GM21737 (cell line): ENCODE results near the gene TBC1D21.

Experiments
- ATAC-seq: cut with Tn5 transposase; IDR thresholded peaks from one replicate; pipeline ENCODE4 v1.9.1; 2021; ENCODE audit warnings: mild to moderate bottlenecking, moderate library complexity; ENCODE audit not compliant: unreplicated experiment

Gene TBC1D21

DNA sequence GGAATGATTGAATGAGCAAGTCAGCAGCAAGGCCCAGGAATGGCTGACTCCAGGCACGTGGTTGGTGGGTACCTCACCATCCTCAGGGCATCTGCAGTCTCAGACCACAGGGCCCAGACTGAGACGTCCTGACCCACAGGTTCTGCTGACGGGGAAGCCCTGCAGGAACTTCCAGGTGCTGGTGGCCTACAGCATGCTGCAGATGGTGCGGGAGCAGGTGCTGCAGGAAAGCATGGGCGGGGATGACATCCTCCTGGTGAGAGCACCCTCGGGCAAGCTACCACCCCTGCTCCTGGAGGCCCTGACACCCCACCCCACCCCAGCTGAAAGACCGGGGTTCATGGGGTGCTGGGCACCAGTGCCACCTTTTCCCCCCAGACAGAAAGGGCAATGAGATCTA, 14.1 kb downstream of the TBC1D21 start:
- no peak for ATAC-seq

DNA sequence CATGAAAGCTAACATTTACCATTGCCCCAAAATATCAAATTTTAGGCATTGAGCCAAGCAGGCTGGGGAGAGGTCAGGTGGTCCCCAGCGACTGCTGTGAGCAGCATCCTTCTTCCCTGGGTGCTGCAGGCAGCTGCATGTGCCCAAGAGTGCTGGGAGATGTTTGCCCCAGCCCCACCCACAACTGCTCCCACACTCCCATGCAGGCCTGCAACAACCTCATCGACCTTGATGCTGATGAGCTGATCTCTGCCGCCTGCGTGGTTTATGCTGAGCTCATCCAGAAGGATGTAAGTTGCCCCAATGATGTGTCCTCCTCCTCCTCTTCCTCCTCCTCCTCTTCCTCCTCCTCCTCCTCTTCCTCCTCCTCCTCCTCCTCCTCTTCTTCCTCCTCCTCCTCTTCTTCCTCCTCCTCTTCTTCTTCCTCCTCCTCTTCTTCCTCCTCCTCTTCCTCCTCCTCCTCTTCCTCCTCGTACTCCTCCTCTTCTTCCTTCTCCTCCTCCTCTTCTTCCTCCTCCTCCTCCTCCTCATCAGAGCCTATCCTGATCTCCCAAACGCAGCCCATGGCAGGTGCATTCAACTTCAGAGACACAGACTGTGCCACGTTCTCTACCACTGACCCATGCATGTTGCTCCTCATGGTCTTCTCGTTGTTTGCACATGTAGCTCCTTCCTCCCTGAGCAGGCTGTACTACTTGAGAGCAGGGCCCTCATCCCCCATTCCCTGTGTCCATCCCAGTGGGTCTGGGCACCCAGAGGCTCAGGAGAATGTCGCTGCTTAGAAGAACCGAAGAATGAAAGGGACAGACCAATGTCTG, 15.1 kb downstream of the TBC1D21 start:
- no peak for ATAC-seq

DNA sequence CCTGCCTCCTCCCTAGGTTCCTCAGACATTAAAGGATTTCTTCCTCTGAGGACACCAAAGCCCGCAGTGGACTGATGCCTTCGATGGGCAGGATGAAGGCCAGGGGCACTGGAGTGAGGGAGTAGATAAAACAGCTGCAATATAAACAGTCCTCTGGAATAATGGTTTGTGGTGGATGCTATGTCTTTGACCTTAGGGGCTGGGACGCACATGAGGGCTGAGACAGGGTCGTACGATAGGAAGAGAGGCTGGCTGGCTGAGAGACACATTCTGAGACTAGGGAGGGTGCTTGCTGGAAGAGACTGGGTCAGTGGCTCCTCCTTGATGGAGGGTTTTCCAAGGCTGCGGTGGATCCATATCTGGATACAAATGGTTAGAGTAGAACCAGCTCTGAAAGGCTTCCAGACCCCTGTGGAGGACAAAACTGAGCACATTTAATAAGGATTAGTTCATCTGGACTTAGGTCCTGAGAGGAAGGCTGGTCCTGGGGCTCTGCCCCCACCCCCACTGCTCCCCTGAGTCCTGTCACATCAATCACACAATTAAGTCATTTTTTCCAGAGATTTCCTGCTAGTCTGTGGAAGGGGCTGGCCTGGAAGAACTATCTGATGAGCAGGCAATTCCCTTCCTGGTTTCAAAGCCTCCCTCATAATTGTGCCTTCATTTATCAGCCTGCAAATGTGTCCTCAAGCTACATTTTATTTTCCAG, 15.8 kb downstream of the TBC1D21 start:
- ATAC-seq: no peak

DNA sequence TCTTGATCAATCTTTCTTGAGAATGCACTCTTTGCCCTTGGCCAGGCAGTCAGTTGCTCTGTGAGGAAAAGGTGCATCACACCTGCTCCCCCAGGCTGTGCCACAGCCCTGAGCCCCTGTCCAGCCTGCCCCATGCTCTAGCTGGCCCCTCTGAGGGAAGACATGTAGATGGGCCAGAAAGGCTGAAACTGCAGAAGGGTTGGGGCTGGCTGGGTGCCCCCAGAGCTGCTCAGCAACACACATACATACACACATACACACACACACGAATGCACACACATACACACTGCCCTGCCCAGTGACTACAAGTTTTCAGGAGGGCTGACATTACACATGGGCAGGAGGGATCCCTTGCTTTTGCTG, 16.4 kb downstream of the TBC1D21 start:
- ATAC-seq: no peak

- ATAC-seq: no peak
Observed at GRCh38 chr15:73891328-73892315, 18.3 kb downstream of the TBC1D21 start.

GRCh38 chr15:73892446-73893226, 19.3 kb downstream of the TBC1D21 start:
- ATAC-seq: no peak

- ATAC-seq: no peak
Observed at GRCh38 chr15:73894133-73894814, 20.9 kb downstream of the TBC1D21 start.

- ATAC-seq: no peak
Observed at GRCh38 chr15:73897441-73898261, 24.3 kb downstream of the TBC1D21 start.

DNA sequence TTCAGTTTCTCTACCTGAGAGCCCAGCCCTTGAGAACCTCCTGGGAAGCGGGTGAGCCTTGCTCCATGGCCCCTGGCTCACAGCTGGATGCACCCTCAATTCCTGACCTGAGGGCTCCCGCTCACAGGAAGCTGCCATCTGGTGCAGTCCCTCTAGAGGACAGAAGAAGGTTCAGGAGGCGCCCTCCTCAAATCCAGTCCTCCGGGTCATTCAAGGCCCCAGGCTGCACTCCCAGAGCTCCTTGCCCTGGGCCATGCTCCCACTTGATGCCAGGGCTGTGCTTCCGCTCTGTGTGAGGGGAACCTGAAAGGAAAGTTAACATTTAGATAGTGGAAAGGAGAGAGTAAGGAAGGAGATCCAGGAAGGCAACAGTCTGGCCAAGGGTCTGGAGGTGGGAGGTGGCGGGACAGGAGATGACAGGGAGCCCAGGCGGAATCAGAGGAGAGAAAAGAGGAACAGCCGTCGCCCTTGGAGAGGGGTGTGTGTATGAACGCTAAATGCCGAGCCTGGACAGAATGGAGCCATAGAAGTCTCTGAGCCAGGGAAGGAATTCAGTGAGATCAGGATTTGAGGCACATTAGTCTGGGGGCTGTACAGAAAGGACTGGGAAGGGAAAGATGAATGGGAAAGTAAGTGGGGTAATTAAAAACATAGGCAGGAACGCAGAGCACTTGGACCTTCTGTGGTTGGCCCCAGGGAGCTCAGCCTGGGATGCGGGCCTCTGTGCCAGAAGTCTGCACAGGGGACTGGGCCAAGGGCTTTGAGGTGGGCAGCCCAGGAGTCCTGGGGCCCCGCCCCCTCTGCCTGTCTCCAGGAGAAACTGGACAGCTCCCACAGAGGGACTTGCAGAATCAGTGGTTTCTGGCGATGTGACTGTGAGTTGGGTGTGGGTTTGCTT, 26.1 kb downstream of the TBC1D21 start:
- no peak for ATAC-seq

GRCh38 chr15:73900095-73900712, 26.8 kb downstream of the TBC1D21 start:
- ATAC-seq: no peak

DNA sequence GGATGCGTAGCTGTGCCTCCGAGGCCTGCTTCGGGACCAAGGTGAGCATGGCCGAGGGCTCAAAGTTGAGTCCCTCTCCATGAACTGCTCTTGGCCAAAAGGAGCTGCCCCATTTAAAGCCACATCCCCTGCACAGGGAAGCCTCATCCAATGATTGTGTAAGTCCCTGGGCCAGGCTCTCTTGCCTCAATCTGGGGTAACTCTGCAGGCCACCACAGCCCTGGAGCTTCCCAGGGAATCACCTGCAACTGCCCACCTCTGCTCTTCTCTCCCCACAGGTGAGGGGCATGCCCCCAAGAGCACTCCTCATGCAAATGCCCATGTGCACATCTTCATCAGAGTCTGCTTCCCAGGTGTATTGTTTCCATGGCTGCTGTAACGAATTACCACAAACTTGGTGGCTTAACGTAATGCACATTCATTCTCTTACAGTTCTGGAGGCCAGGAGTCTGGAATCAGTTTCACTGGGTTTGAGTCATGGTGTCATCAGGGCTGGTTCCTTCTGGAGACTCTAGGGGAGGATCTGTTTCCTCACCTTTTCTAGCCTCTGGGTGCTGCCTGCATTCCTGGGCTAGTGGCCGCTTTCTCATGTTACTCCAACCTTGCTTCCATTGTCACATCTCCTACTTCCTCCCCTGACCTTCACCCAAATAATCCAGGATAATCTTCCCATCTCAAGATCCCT, 27.9 kb downstream of the TBC1D21 start:
- no peak for ATAC-seq

DNA sequence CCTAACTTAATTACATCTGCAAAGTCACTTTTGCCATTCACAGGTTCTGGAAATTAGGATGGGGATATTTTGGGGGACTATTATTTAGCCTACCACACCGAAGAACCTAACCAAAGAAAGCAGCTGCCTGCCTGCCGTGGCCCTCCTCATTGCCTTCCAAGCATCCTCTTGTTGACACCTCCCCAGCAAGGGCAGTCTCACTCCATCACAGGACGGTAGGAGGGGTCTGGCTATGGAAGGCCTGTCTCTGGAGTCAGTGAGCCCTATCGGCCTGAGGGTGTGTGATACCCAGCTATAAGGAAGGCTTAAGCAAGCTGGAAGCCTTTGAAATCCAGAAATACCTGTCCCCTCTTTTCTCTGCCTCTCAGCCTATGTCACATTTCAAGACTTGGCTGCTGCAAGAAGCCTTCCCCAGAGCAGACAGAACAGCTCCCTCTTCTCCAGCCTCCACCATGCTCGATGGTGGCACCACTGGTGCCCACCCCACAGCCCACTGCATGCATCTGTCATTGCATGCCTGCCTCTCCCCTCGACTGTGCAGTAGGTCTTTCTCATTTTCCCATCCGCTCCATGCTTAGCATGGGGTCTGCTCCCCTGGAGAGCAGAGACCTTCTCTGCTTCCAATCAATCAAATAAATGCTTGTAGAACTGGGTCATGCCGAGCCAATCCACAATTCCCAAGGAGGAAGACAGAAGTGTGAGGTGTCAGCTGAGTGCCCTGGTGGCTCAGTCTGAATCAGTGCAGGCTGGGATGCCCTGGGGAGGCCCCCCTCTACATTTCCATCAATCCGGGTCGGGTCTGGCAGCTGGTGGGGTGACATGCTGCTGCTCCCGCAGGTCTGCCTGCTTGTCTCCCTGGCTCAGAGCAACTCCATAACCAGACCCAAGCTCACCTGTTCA, 29.0 kb downstream of the TBC1D21 start:
- no peak for ATAC-seq

DNA sequence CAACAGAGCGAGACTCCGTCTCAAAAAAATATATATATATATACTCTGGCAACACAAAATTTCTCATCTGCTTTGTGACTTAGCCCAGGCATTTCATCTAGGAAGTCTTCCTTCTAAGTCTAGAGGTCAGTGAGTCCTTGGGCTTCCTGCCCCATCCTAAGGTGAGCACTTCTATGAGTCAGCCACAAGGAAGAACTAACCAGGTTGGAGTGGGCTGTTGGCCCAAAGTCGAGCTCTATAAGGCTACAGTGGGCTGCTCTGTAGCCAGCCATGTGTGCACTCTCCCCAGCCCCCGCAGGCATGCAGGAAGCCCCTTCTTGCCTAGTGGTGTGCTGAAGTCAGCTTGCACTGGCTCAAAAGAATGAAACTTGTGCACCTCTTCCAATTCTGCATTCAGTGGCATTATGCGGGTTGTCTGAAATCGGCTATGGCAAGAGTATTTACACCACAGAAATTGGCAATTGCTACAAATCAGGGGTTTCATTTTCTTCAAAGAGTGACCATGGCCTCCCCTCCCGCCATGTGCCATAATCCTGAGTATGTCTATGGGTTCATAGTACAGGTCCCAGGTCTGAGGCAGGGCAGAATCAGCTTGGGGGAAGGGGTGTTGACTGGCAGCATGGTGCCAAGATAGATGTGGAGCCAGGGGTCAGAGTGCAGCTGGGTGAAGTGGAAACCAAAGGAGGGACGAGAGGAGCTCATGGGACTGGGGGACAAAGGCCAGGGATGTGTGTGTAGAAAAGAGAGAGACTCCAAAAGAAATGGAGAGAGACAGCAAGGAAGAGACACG, 30.9 kb downstream of the TBC1D21 start:
- ATAC-seq: no peak

DNA sequence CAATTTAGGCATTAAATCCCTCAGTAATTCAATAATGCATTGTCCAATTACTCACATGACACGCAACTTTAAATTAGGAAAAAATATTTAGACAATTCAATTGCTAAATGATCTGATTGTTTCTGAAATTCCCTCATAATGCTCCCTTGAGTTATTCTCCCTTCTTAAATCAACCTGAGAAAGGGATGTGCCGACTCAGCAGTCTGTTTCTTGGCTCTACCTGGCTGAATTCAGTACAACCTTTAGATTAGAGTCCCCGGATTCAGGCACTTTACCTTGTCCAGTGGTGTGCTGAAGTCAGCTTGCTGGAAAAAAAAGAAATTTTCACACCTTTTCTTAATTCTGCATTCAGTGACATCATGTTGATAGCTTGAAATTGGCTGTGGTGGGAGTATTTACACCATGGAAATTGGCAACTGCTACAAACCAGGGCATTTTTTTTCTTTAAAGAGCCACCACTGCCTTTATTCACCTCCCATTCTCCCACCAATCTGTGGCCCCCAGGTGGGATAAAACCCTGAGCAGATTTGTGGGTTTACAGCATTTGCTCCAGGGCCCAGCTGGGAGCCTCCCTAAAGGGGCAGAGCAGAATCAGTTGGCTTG, 32.0 kb downstream of the TBC1D21 start:
- no peak for ATAC-seq
